H9 (cell line): ENCODE results near the gene NPFF. TPM values are rescaled to one million over a fixed set of nuclear protein-coding genes. Genes with fewer than 3 reads are reported as not detected.

ENCODE experiments used
- DNase-seq: peaks from one replicate; pipeline ENCODE4 v3.0.0-alpha.2; 2017
- H2AFZ ChIP-seq: one replicate; pipeline ENCODE4 v1.6.1; 2013; ENCODE audit warnings: mild to moderate bottlenecking, low read length, control low read depth, moderate library complexity
- H2AK5ac ChIP-seq: 2 replicates; pipeline ENCODE4 v1.6.1; 2013; ENCODE audit warnings: low read length, control low read depth, mixed read lengths; ENCODE audit not compliant: insufficient read length
- H2BK120ac ChIP-seq: one replicate; pipeline ENCODE4 v1.6.1; 2013; ENCODE audit warnings: low read depth, mild to moderate bottlenecking, low read length, control low read depth, inconsistent platforms; ENCODE audit not compliant: poor library complexity, severe bottlenecking
- H2BK12ac ChIP-seq: 2 replicates; pipeline ENCODE4 v1.6.1; 2013; ENCODE audit warnings: low read length, control low read depth, mixed read lengths, low read depth; ENCODE audit not compliant: insufficient read length
- H2BK15ac ChIP-seq: 2 replicates; pipeline ENCODE4 v1.6.1; 2013; ENCODE audit warnings: low read depth, low read length, control low read depth
- H2BK20ac ChIP-seq: one replicate; pipeline ENCODE4 v1.6.1; 2013; ENCODE audit warnings: low read depth, mild to moderate bottlenecking, low read length, control low read depth, inconsistent platforms; ENCODE audit not compliant: poor library complexity, severe bottlenecking
- H2BK5ac ChIP-seq: 2 replicates; pipeline ENCODE4 v1.6.1; 2013; ENCODE audit warnings: low read length, control low read depth, mixed read lengths; ENCODE audit not compliant: insufficient read length
- H3K14ac ChIP-seq: 2 replicates; pipeline ENCODE4 v1.6.1; 2013; ENCODE audit warnings: low read length, control low read depth; ENCODE audit not compliant: insufficient read depth
- H3K18ac ChIP-seq: 2 replicates; pipeline ENCODE4 v1.6.1; 2013; ENCODE audit warnings: low read depth, mild to moderate bottlenecking, mixed read lengths, low read length, control low read depth; ENCODE audit not compliant: insufficient read length
- H3K23ac ChIP-seq: 2 replicates; pipeline ENCODE4 v1.6.1; 2013; ENCODE audit warnings: low read length, control low read depth, mixed read lengths, low read depth; ENCODE audit not compliant: insufficient read length
- H3K23me2 ChIP-seq: 2 replicates; pipeline ENCODE4 v1.6.1; 2013; ENCODE audit warnings: low read depth, mild to moderate bottlenecking, mixed read lengths, low read length, control low read depth; ENCODE audit not compliant: insufficient read length, poor library complexity, severe bottlenecking
- H3K27ac ChIP-seq: 2 replicates; pipeline ENCODE4 v1.5.1; 2013; ENCODE audit warnings: low read length, control low read depth, mixed read lengths, low read depth; ENCODE audit not compliant: insufficient read length
- H3K27me3 ChIP-seq: 2 replicates; pipeline ENCODE4 v1.6.1; 2013; ENCODE audit warnings: low read length, control low read depth, inconsistent platforms; ENCODE audit not compliant: insufficient read depth
- H3K4ac ChIP-seq: 2 replicates; pipeline ENCODE4 v1.6.1; 2013; ENCODE audit warnings: low read depth, mild to moderate bottlenecking, control low read depth, inconsistent platforms, low read length, moderate library complexity
- H3K4me1 ChIP-seq: 2 replicates; pipeline ENCODE4 v1.6.1; 2013; ENCODE audit warnings: low read length, control low read depth, inconsistent platforms; ENCODE audit not compliant: insufficient read depth
- H3K4me2 ChIP-seq: 2 replicates; pipeline ENCODE4 v1.6.1; 2013; ENCODE audit warnings: low read length, control low read depth, mixed read lengths; ENCODE audit not compliant: insufficient read length, insufficient read depth
- H3K56ac ChIP-seq: 2 replicates; pipeline ENCODE4 v1.6.1; 2013; ENCODE audit warnings: low read depth, mild to moderate bottlenecking, mixed read lengths, low read length, control low read depth; ENCODE audit not compliant: insufficient read length
- H3K79me1 ChIP-seq: 2 replicates; pipeline ENCODE4 v1.6.1; 2013; ENCODE audit warnings: low read depth, mild to moderate bottlenecking, moderate library complexity, low read length, control low read depth, inconsistent platforms; ENCODE audit not compliant: insufficient read depth, poor library complexity, severe bottlenecking
- H3K79me2 ChIP-seq: 2 replicates; pipeline ENCODE4 v1.6.1; 2013; ENCODE audit warnings: low read length, control low read depth, inconsistent platforms; ENCODE audit not compliant: insufficient read depth
- H3K9ac ChIP-seq: 2 replicates; pipeline ENCODE4 v1.6.1; 2013; ENCODE audit warnings: low read length, control low read depth, mixed read lengths; ENCODE audit not compliant: insufficient read length; ENCODE audit errors: extremely low read depth
- H3K9me3 ChIP-seq: one replicate; pipeline ENCODE4 v1.6.1; 2013; ENCODE audit warnings: low read depth, low read length, inconsistent platforms; ENCODE audit not compliant: control insufficient read depth
- H3T11ph ChIP-seq: one replicate; pipeline ENCODE4 v1.6.1; 2013; ENCODE audit warnings: mild to moderate bottlenecking, low read length, control low read depth, inconsistent platforms
- H4K20me1 ChIP-seq: one replicate; pipeline ENCODE4 v1.6.1; 2013; ENCODE audit not compliant: control insufficient read depth, insufficient read length, insufficient read depth
- H4K5ac ChIP-seq: 2 replicates; pipeline ENCODE4 v1.6.1; 2013; ENCODE audit warnings: low read depth, mild to moderate bottlenecking, mixed read lengths, low read length, control low read depth; ENCODE audit not compliant: insufficient read length
- H4K8ac ChIP-seq: replicated peaks from 2 replicates; pipeline ENCODE4 v1.6.1; 2013; ENCODE audit warnings: low read length, control low read depth, mixed read lengths, low read depth; ENCODE audit not compliant: insufficient read length
- H4K91ac ChIP-seq: 2 replicates; pipeline ENCODE4 v1.6.1; 2013; ENCODE audit warnings: low read depth, mild to moderate bottlenecking, moderate library complexity, mixed read lengths, low read length, control low read depth; ENCODE audit not compliant: insufficient read length
- H3K27ac Mint-ChIP-seq, 3 experiments: 2 replicates in 2 of 3; 3 replicates in 1 of 3; pipeline ENCODE4 v1.8.0; 2020 to 2021; ENCODE audit warnings: mixed read lengths in 3 of 3, mild to moderate bottlenecking in 1 of 3, moderate library complexity in 1 of 3
- H3K27me3 Mint-ChIP-seq: 2 replicates; pipeline ENCODE4 v1.8.0; 2021; ENCODE audit warnings: low read depth, mild to moderate bottlenecking, moderate library complexity, mixed read lengths
- H3K36me3 Mint-ChIP-seq, 3 experiments: 2 replicates in 2 of 3; 3 replicates in 1 of 3; pipeline ENCODE4 v1.8.0; 2020 to 2021; ENCODE audit warnings: low read depth in 3 of 3, mixed read lengths in 3 of 3; ENCODE audit not compliant: insufficient read depth in 1 of 3
- H3K4me1 Mint-ChIP-seq, 2 experiments: 2 replicates each; pipeline ENCODE4 v1.8.0; 2020; ENCODE audit warnings: mixed read lengths in 2 of 2
- H3K4me3 Mint-ChIP-seq, 2 experiments: 2 replicates in 1 of 2; 3 replicates in 1 of 2; pipeline ENCODE4 v1.8.0; 2020 to 2021; ENCODE audit warnings: mild to moderate bottlenecking in 2 of 2, mixed read lengths in 2 of 2, moderate library complexity in 1 of 2
- H3K9me3 Mint-ChIP-seq, 2 experiments: 2 replicates in 1 of 2; 3 replicates in 1 of 2; pipeline ENCODE4 v1.8.0; 2020; ENCODE audit warnings: mild to moderate bottlenecking in 2 of 2, mixed read lengths in 2 of 2, moderate library complexity in 1 of 2
- WGBS: extraction: QIAGEN DNeasy Blood & Tissue Kit; methylation state at CpG from one replicate; pipeline ENCODE4 v1.1.7; 2013; ENCODE audit warnings: missing lambda C conversion rate, low lambda C conversion rate, mixed read lengths; ENCODE audit not compliant: insufficient read length; ENCODE audit errors: extremely low coverage; 5-methylcytosine and 5-hydroxymethylcytosine counted together
- total RNA-seq: library from RNA; stranded (reverse); gene quantifications from 2 replicates; pipeline ENCODE4 v1.2.1, GENCODE V29; 2021
- TF ChIP-seq, protein P1 (sequence below): fragments of 200-600 bp; sonication (generic); conservative IDR thresholded peaks from 3 replicates; pipeline ENCODE4 v1.8.0; 2021; ENCODE audit warnings: antibody characterized with exemption, mild to moderate bottlenecking

Gene NPFF
- total RNA-seq, 1 experiment from 2014 or later: not detected

DNA sequence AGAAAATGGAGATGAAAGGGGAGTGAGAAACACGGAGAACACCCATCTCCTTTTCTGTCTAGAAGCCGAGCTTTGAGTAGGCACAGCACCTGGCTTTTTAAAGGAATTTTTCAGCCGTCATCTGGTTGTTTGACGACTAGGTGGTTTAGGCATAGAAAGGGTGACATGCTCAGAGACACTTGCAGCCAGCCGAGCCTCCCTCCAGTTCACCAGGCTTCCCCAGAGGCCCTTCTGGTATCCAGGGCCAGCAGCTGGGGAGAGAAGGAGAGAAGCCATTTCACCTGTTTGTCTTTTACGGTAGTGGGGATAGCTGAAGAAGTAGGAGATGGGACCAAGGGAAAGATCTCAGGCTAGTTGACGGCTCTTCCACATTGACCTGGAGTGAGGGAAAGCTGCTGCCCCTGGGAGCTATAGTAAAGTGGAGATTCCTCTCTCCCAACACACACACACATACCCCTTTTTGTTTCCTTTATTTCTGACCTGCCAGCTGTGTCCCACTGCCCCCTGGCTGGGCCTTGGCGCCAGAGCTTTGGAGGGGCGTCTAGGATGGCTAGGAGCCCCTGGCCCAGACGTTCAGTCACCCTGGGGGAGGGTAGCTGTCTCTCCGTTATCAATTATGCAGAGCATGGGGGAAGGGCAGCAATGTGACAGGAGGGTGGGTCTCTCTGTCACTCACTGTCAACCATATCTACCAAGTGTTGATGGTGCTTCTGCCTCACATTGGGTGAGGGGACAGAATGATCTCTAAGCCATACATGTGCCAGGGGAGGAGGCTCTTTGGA, 13.5 kb downstream of the NPFF start:
- Histone ChIP-seq H2AK5ac (no peak overlapping the region), H4K20me1 (peaks cover 2% of the 10 kb centered on the region), H2BK12ac (no peak overlapping the region), H3K23ac (no peak overlapping the region), H2BK120ac (no peak overlapping the region), H3K79me2 (no peaks in the 10 kb centered on the region), H2AFZ (no peak overlapping the region), H3K9ac (peak overlapping the region; percentile 20), H3K79me1 (peaks cover 2% of the 10 kb centered on the region), H3K56ac (no peak overlapping the region), H3K4me1 (peaks cover 6% of the 10 kb centered on the region; the same call in 1 of the 2 replicates), H3K4ac (no peak overlapping the region), H2BK20ac (no peak overlapping the region), H2BK5ac (no peak overlapping the region), H3K4me2 (peak overlapping the region; percentile 74), H3T11ph (no peak overlapping the region), H3K18ac (no peak overlapping the region), H3K23me2 (peaks cover 14% of the 10 kb centered on the region), H3K14ac (no peak overlapping the region), H3K27me3 (no peaks in the 10 kb centered on the region), H2BK15ac (no peak overlapping the region), H4K5ac (no peak overlapping the region), H3K9me3 (no peaks in the 10 kb centered on the region), H4K91ac (no peak overlapping the region), H4K8ac (no peak overlapping the region), H3K27ac (no peak overlapping the region)
- TF ChIP-seq, protein P1, sequence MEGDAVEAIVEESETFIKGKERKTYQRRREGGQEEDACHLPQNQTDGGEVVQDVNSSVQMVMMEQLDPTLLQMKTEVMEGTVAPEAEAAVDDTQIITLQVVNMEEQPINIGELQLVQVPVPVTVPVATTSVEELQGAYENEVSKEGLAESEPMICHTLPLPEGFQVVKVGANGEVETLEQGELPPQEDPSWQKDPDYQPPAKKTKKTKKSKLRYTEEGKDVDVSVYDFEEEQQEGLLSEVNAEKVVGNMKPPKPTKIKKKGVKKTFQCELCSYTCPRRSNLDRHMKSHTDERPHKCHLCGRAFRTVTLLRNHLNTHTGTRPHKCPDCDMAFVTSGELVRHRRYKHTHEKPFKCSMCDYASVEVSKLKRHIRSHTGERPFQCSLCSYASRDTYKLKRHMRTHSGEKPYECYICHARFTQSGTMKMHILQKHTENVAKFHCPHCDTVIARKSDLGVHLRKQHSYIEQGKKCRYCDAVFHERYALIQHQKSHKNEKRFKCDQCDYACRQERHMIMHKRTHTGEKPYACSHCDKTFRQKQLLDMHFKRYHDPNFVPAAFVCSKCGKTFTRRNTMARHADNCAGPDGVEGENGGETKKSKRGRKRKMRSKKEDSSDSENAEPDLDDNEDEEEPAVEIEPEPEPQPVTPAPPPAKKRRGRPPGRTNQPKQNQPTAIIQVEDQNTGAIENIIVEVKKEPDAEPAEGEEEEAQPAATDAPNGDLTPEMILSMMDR: no peak
- Mint-ChIP-seq H3K4me3 (peak overlapping the region; percentile 72 to 93), H3K27me3 (no peaks in the 10 kb centered on the region; the same call in none of the 2 replicates), H3K9me3 (no peaks in the 10 kb centered on the region), H3K4me1 (peaks cover 55 to 61% of the 10 kb centered on the region in 2 experiments), H3K27ac (peak overlapping the region; percentile 94 to 98 (median 97); a peak in 5 of 7 replicates), H3K36me3 (peaks cover 0 to 11% (median 1%) of the 10 kb centered on the region in 3 experiments; a peak in 1 of 7 replicates)
- no CpG with 5 or more reads among the region's 11 CpGs for WGBS
- DNase-seq: no peak
